ENCODE measurements around the gene SRGAP3.

Gene SRGAP3

DNA sequence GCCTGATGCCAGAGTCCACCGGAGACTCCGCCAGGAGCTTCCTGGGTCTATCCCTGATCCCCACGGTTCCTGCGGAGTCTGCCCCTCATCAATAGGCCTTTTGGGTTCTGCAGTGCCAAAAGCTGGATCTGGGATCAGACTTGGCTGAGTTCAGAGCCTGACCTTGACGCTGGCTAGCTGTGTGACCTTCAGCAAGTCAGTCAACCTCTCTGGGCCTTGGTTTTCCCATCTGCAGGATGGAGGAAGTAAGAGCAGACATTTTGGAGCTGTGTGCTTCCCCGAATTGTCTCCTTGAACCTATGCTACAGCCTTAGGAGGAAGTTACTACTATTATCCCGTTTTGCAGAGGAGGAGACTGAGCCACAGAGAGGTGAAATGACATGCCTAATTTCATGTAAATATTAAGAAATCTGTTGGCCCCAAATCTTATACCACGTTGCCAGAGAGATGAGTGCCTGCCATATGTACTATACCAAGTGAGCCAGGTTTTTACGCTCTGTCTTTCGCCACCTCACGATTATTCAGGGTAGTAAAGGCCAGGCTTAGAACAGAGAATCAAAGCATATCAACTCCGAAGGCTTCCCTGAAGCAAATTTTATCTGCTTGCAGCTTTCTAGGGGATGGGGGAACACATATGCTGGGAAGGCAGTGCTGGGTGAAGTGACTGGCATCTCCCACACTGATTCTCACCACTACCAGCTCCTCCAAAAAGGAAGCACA, 112.5 kb downstream of the SRGAP3 start:
- H3K27me3 Mint-ChIP-seq (ENCODE audit: low read depth) = peaks cover 50% of the 10 kb centered on the region

GRCh38 chr3:9135930-9136525, 113.4 kb downstream of the SRGAP3 start:
- H3K27ac Mint-ChIP-seq = no peak overlapping the region
- H3K36me3 Mint-ChIP-seq (ENCODE audit: low read depth) = no peaks in the 10 kb centered on the region
- no peaks in the 10 kb centered on the region for H3K9me3 Mint-ChIP-seq
- no peak for DNase-seq (ENCODE audit: low spot score)
- peak overlapping the region; percentile 41 for H3K4me3 Mint-ChIP-seq
- peaks cover 52% of the 10 kb centered on the region for H3K27me3 Mint-ChIP-seq (ENCODE audit: low read depth)
- no peaks in the 10 kb centered on the region for H3K4me1 Mint-ChIP-seq (ENCODE audit: low read depth)

More for the DNA sequence above, 112.5 kb downstream of the SRGAP3 start:
- Mint-ChIP-seq H3K36me3 (ENCODE audit: low read depth) (no peaks in the 10 kb centered on the region), H3K27ac (no peak overlapping the region), H3K9me3 (no peaks in the 10 kb centered on the region), H3K4me1 (ENCODE audit: low read depth) (no peaks in the 10 kb centered on the region), H3K4me3 (peak overlapping the region; percentile 41)
- no peak for DNase-seq (ENCODE audit: low spot score)

GRCh38 chr3:9135526-9135925, 113.9 kb downstream of the SRGAP3 start:
- H3K4me1 Mint-ChIP-seq (ENCODE audit: low read depth) = no peaks in the 10 kb centered on the region
- no peaks in the 10 kb centered on the region for H3K9me3 Mint-ChIP-seq
- H3K4me3 Mint-ChIP-seq = no peak overlapping the region
- H3K36me3 Mint-ChIP-seq (ENCODE audit: low read depth) = no peaks in the 10 kb centered on the region
- peaks cover 52% of the 10 kb centered on the region for H3K27me3 Mint-ChIP-seq (ENCODE audit: low read depth)
- DNase-seq (ENCODE audit: low spot score) = no peak
- no peak overlapping the region for H3K27ac Mint-ChIP-seq

GRCh38 chr3:9133656-9134055, 115.8 kb downstream of the SRGAP3 start:
- H3K27ac Mint-ChIP-seq = no peak overlapping the region
- DNase-seq (ENCODE audit: low spot score) = no peak
- H3K4me1 Mint-ChIP-seq (ENCODE audit: low read depth) = no peaks in the 10 kb centered on the region

GRCh38 chr3:9130345-9131305, 118.8 kb downstream of the SRGAP3 start:
- no peak overlapping the region for H3K27ac Mint-ChIP-seq
- H3K4me3 Mint-ChIP-seq = no peak overlapping the region
- H3K4me1 Mint-ChIP-seq (ENCODE audit: low read depth) = no peaks in the 10 kb centered on the region
- H3K27me3 Mint-ChIP-seq (ENCODE audit: low read depth) = peaks cover 26% of the 10 kb centered on the region
- H3K36me3 Mint-ChIP-seq (ENCODE audit: low read depth) = no peaks in the 10 kb centered on the region
- no peaks in the 10 kb centered on the region for H3K9me3 Mint-ChIP-seq
- DNase-seq (ENCODE audit: low spot score) = no peak

More at GRCh38 chr3:9133656-9134055, 115.8 kb downstream of the SRGAP3 start:
- no peaks in the 10 kb centered on the region for H3K9me3 Mint-ChIP-seq
- no peak overlapping the region for H3K4me3 Mint-ChIP-seq
- H3K27me3 Mint-ChIP-seq (ENCODE audit: low read depth) = peaks cover 47% of the 10 kb centered on the region
- H3K36me3 Mint-ChIP-seq (ENCODE audit: low read depth) = no peaks in the 10 kb centered on the region

- Mint-ChIP-seq H3K9me3 (no peaks in the 10 kb centered on the region), H3K4me3 (no peak overlapping the region), H3K27me3 (ENCODE audit: low read depth) (peaks cover 20% of the 10 kb centered on the region), H3K27ac (no peak overlapping the region), H3K4me1 (ENCODE audit: low read depth) (no peaks in the 10 kb centered on the region), H3K36me3 (ENCODE audit: low read depth) (no peaks in the 10 kb centered on the region)
- DNase-seq (ENCODE audit: low spot score) = no peak
Measured at GRCh38 chr3:9129365-9129764, 120.1 kb downstream of the SRGAP3 start.

DNA sequence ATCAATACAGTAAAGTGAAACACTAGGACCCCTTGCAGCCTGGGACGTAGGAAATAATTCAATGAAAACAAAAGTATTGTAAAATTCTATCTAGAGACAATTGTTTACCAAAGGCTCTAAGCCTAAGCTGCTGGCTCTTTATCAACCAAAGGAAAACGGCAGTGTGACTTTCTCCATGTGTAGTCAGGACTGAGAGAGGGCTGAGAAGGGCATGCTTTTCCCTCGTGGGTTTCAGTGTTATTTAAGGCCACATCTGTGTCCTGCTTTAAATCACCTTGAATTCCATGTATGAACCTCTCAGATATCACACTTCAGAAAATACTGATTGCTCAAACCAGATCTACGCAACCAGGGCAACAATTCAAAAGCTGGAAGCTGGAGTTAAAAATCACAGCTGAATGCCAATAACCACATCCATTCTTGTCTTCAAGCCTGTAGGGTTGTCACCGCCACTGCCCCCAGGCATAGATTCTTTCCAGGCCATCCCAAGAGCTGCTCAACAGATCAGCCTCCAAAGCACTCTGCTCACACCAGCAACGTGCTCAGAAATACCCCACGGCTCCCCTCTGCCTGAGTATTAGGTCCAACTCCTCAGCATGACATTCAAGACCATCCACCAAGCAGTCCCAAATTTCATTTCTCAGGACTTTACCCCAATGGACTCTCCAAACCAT, 124.0 kb downstream of the SRGAP3 start:
- DNase-seq (ENCODE audit: low spot score) = no peak
- Mint-ChIP-seq H3K36me3 (ENCODE audit: low read depth) (no peaks in the 10 kb centered on the region), H3K9me3 (no peaks in the 10 kb centered on the region), H3K27ac (no peak overlapping the region), H3K4me1 (ENCODE audit: low read depth) (no peaks in the 10 kb centered on the region), H3K27me3 (ENCODE audit: low read depth) (peaks cover 4% of the 10 kb centered on the region), H3K4me3 (no peak overlapping the region)

DNA sequence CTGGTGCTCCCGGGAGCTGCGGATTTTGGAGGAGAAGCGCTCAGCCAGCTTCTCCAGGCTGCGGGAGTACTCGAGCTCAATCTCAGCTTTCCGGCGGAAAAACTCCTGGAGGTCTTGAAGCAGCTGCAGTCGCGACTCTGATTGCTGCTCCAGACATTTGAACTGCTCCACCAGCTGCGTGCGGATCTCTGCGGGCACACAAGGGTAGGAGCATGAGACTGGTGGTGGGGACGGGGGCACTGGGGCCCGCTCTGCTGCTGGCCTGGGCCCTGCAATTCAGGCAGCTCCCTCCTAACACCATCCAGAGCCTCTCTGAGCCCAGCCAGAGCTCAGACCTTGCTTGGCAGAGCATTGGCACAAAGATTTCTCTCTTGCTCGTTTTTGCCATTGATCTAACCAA, 124.7 kb downstream of the SRGAP3 start:
- Mint-ChIP-seq H3K4me1 (ENCODE audit: low read depth) (no peaks in the 10 kb centered on the region), H3K4me3 (no peak overlapping the region), H3K36me3 (ENCODE audit: low read depth) (no peaks in the 10 kb centered on the region), H3K27ac (no peak overlapping the region), H3K27me3 (ENCODE audit: low read depth) (no peaks in the 10 kb centered on the region), H3K9me3 (no peaks in the 10 kb centered on the region)
- DNase-seq (ENCODE audit: low spot score) = no peak

GRCh38 chr3:9123840-9124239, 125.6 kb downstream of the SRGAP3 start:
- H3K27me3 Mint-ChIP-seq (ENCODE audit: low read depth) = no peaks in the 10 kb centered on the region
- H3K27ac Mint-ChIP-seq = no peak overlapping the region
- H3K4me1 Mint-ChIP-seq (ENCODE audit: low read depth) = no peaks in the 10 kb centered on the region
- no peak overlapping the region for H3K4me3 Mint-ChIP-seq
- DNase-seq (ENCODE audit: low spot score) = no peak
- H3K9me3 Mint-ChIP-seq = no peaks in the 10 kb centered on the region
- no peaks in the 10 kb centered on the region for H3K36me3 Mint-ChIP-seq (ENCODE audit: low read depth)

DNA sequence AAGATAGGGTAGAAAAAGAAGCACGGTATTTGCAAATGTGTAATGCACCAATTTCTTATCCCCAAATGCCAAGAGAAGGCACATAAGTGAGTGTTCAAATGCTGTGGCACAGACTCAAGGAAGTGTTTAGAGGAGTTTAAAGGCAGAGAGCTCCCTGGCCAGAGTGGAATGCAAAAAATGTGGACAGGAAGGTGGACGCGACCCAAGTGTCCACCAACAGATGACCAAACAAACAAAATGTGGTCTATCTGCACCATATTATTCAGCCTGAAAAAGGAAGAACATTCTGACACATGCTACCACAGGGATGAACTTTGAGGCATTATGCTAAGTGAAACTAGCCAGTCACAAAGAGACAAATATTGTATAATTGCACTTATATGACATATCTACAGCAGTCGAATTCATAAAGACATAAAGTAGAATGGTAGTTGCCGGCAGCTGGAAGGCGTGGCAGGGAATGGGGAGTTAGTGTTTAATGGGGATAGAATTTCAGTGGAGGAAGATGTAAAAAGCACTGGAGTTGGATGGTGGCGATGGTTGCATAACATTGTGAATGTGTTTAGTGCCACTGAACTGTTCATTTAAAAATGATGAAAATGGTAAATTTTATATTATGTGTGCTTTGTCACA, 126.6 kb downstream of the SRGAP3 start:
- Mint-ChIP-seq H3K9me3 (no peaks in the 10 kb centered on the region), H3K4me3 (no peak overlapping the region), H3K36me3 (ENCODE audit: low read depth) (no peaks in the 10 kb centered on the region), H3K4me1 (ENCODE audit: low read depth) (no peaks in the 10 kb centered on the region), H3K27ac (no peak overlapping the region), H3K27me3 (ENCODE audit: low read depth) (no peaks in the 10 kb centered on the region)
- DNase-seq (ENCODE audit: low spot score) = no peak

DNA sequence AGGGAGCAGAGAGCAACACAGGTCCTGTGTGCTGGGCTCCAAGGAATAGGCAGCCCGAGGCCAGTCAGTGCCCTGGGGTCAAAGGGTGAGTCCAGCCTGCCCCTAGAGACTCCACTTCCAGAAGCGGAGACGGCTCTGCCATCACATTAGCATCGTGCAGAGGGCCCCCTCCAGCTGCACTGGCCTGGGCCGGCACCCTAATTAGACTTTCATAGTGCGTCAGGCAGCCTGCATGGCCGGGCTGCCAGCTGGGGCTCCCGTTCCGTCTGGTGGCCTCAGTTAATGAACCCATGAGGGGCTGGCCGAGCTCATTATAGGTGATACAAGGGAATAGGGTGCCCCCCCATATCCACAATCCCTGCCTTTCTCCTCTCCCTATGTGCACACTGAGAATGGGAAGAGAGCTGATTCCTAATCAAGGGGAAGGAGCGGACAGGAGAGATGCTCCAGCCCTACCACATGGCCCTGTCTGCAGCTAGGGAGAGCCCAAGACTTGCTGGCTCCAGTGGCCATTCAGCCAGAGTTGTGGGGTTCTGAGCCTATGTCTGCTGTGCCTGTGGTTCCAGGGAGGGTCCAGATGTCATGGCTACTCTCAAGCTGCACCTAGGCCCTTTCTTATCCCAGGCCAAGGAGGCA, 128.0 kb downstream of the SRGAP3 start:
- no peaks in the 10 kb centered on the region for H3K9me3 Mint-ChIP-seq
- no peaks in the 10 kb centered on the region for H3K4me1 Mint-ChIP-seq (ENCODE audit: low read depth)
- H3K36me3 Mint-ChIP-seq (ENCODE audit: low read depth) = no peaks in the 10 kb centered on the region
- H3K27me3 Mint-ChIP-seq (ENCODE audit: low read depth) = peaks cover 1% of the 10 kb centered on the region
- H3K4me3 Mint-ChIP-seq = no peak overlapping the region
- H3K27ac Mint-ChIP-seq = no peak overlapping the region
- DNase-seq (ENCODE audit: low spot score) = no peak

DNA sequence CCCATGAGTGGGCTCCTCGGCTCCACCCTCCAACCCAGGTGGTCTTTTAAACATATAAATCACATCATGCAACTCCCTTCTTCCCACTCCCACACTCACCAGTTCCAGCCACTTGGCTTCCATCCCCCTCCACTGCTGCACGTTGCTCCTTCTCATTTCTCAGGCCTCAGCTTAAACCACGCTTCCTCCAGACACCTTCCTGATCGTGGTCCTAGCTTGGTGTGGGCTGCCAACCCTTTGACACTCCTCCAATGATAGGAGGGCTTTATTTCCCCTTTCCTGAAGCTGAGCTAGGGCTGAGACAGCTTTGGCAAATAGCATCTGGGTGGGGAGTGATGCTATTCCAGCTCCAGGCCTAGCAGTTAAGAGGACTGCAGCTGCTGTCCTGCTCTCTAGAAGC, 130.1 kb downstream of the SRGAP3 start:
- no peaks in the 10 kb centered on the region for H3K36me3 Mint-ChIP-seq (ENCODE audit: low read depth)
- peaks cover 1% of the 10 kb centered on the region for H3K27me3 Mint-ChIP-seq (ENCODE audit: low read depth)
- H3K4me1 Mint-ChIP-seq (ENCODE audit: low read depth) = no peaks in the 10 kb centered on the region
- H3K9me3 Mint-ChIP-seq = no peaks in the 10 kb centered on the region
- H3K4me3 Mint-ChIP-seq = no peak overlapping the region
- no peak for DNase-seq (ENCODE audit: low spot score)
- H3K27ac Mint-ChIP-seq = no peak overlapping the region

DNA sequence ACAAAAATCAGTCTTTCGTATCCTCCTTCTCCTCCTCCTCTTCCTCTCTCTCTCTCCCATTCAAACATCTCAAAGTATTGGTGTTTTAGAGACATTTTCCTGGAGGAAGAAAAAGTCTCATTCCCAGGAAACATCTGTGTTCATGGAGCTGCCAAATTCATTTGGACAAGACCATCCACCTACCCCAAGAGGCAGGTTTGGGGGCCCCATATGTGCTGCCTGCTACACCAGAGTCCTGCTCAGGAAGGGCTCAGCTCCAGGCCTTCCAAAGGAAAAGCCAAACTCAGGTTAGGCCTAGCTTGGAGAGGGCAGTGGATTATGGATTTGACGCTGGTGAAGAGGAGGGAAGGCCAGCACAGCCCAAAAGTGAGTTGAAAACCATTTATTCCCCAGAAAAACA, 131.2 kb downstream of the SRGAP3 start:
- H3K27me3 Mint-ChIP-seq (ENCODE audit: low read depth) = peaks cover 1% of the 10 kb centered on the region
- H3K36me3 Mint-ChIP-seq (ENCODE audit: low read depth) = no peaks in the 10 kb centered on the region
- no peaks in the 10 kb centered on the region for H3K9me3 Mint-ChIP-seq
- H3K4me3 Mint-ChIP-seq = no peak overlapping the region
- no peak overlapping the region for H3K27ac Mint-ChIP-seq
- no peak for DNase-seq (ENCODE audit: low spot score)
- H3K4me1 Mint-ChIP-seq (ENCODE audit: low read depth) = no peaks in the 10 kb centered on the region

Measured in T-helper 2 cell treated with Interferon-gamma antibody and Interleukin-4, amounts not matched to agents 5 μg/mL and 100 μg/mL, for 36 hours (primary cell).